GM23248 (cell line): Measurements from ENCODE around the gene RAB8A. TPM values are rescaled to one million over a fixed set of nuclear protein-coding genes. Genes with fewer than 3 reads are reported as not detected.
A peak's percentile ranks its signal among the peaks of the same experiment; 100 is the strongest.

ENCODE experiments used
- DNase-seq: peaks from one replicate; pipeline ENCODE4 v3.0.0-alpha.2; 2015
- H2AFZ ChIP-seq: fragments of 200-600 bp; sonication (generic); 2 replicates; pipeline ENCODE4 v1.6.1; 2016; ENCODE audit warnings: antibody characterized with exemption
- H3F3A ChIP-seq: fragments of 200-600 bp; sonication (generic); 2 replicates; pipeline ENCODE4 v1.6.1; 2016; ENCODE audit warnings: mild to moderate bottlenecking, antibody characterized with exemption, mixed run types; ENCODE audit not compliant: insufficient read depth
- H3K27ac ChIP-seq: fragments of 200-600 bp; sonication (generic); 2 replicates; pipeline ENCODE4 v1.5.1; 2016; ENCODE audit warnings: mild to moderate bottlenecking
- H3K27me3 ChIP-seq: fragments of 200-600 bp; sonication (generic); replicated peaks from 2 replicates; pipeline ENCODE4 v1.6.1; 2016; ENCODE audit warnings: mild to moderate bottlenecking; ENCODE audit not compliant: insufficient read depth
- H3K36me3 ChIP-seq: fragments of 200-600 bp; sonication (generic); 2 replicates; pipeline ENCODE4 v1.6.1; 2016; ENCODE audit warnings: low read depth, mild to moderate bottlenecking
- H3K4me1 ChIP-seq: fragments of 200-600 bp; sonication (generic); 2 replicates; pipeline ENCODE4 v1.6.1; 2016; ENCODE audit warnings: mild to moderate bottlenecking; ENCODE audit not compliant: insufficient read depth
- H3K4me2 ChIP-seq: fragments of 200-600 bp; sonication (generic); one replicate; pipeline ENCODE4 v1.6.1; 2016; ENCODE audit warnings: mild to moderate bottlenecking; ENCODE audit not compliant: unreplicated experiment
- H3K4me3 ChIP-seq: fragments of 200-600 bp; sonication (generic); 2 replicates; pipeline ENCODE4 v1.5.1; 2016; ENCODE audit warnings: mild to moderate bottlenecking
- H3K79me2 ChIP-seq: fragments of 200-600 bp; sonication (generic); 2 replicates; pipeline ENCODE4 v1.6.1; 2016; ENCODE audit warnings: mild to moderate bottlenecking; ENCODE audit not compliant: insufficient read depth
- H3K9ac ChIP-seq: fragments of 200-600 bp; sonication (generic); 2 replicates; pipeline ENCODE4 v1.6.1; 2016; ENCODE audit warnings: mild to moderate bottlenecking
- H3K9me2 ChIP-seq: fragments of 200-600 bp; sonication (generic); 2 replicates; pipeline ENCODE4 v1.6.1; 2016; ENCODE audit warnings: mixed run types, mild to moderate bottlenecking, moderate library complexity; ENCODE audit not compliant: insufficient read depth
- H3K9me3 ChIP-seq: fragments of 200-600 bp; sonication (generic); one replicate; pipeline ENCODE4 v1.6.1; 2017; ENCODE audit warnings: low read depth
- H4K20me1 ChIP-seq: fragments of 200-600 bp; sonication (generic); 2 replicates; pipeline ENCODE4 v1.6.0; 2016; ENCODE audit not compliant: insufficient read depth
- EZH2 ChIP-seq: fragments of 200-600 bp; sonication (generic); IDR thresholded peaks from 2 replicates; pipeline ENCODE4 v1.6.1; 2018; ENCODE audit warnings: antibody characterized with exemption, mild to moderate bottlenecking; ENCODE audit not compliant: insufficient read depth, poor library complexity, severe bottlenecking
- EZH2phosphoT487 ChIP-seq: fragments of 200-600 bp; sonication (generic); IDR thresholded peaks from 2 replicates; pipeline ENCODE4 v1.6.1; 2018; ENCODE audit warnings: antibody characterized with exemption, moderate library complexity, mild to moderate bottlenecking, low read depth; ENCODE audit not compliant: insufficient read depth
- WGBS, 2 experiments: methylation state at CpG; one replicate each; pipeline ENCODE4 v1.1.6; 2015 to 2017; ENCODE audit warnings: low lambda C conversion rate in 2 of 2, low coverage in 1 of 2; ENCODE audit errors: missing lambda C conversion rate in 2 of 2; 5-methylcytosine and 5-hydroxymethylcytosine counted together
- in situ Hi-C: fragments of 300-500 bp; cut with MboI; formaldehyde crosslinking; loops from 2 replicates; pipeline ENCODE4 v1.15.0; 2020
- polyA plus RNA-seq: library from polyadenylated mRNA; unstranded; fragments of >200 nt; fragmentation: Nextera tagmentation; extraction: Ambion mirVana; gene quantifications from 2 replicates; pipeline ENCODE4 v1.2.1, GENCODE V29; 2016
- total RNA-seq: library from RNA; depleted of rRNA; stranded (reverse); fragments of >200 nt; shearing (Covaris generic); gene quantifications from 2 replicates; pipeline ENCODE4 v1.2.3, GENCODE V29; 2014

Gene RAB8A
- total and polyA plus RNA-seq, 2 experiments from 2014 or later, result 42.6 to 112 TPM

DNA sequence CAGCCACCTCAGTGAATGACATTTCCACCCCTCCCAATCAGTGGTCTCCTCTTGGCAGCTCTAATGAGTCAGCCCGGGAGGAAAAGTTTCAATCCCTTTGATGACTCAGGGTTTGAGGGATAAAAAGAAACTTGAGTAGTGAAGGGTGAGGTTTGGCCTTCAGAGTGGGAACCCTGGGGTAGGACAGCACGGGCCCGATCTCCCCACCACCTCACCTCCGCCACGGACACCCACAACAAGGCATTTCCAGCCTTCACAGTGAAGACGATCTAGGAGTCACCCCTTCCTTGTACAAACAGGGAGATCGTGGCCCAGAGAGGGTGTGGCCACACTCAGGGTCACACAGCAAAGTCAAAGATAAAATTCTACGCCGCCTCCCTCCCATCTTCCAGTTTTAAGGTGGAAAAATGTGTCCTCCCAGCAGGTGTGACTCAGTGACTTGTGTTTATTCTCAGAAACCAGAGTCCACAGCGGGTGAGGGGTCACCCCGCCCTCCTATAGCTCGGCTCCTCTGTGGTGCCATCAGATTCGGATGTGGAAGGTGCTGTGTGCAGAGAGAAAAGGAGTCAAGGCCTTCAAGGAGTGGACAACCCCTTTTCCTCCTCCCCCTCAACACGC, 49.4 kb downstream of the RAB8A start:
- peaks cover 13% of the 10 kb centered on the region for H3F3A ChIP-seq
- no peak for TF ChIP-seq EZH2
- TF ChIP-seq EZH2phosphoT487, result no peak
- H3K4me3 ChIP-seq, result no peak overlapping the region
- in situ Hi-C loops, result no loop called here
- H3K27ac ChIP-seq, result no peak overlapping the region
- H3K79me2 ChIP-seq, result no peaks in the 10 kb centered on the region
- no peaks in the 10 kb centered on the region for H3K9me3 ChIP-seq
- H4K20me1 ChIP-seq, result no peaks in the 10 kb centered on the region
- H2AFZ ChIP-seq, result peak overlapping the region; percentile 41; the same call in 1 of the 2 replicates
- DNase-seq, result peak; percentile 83
- H3K36me3 ChIP-seq, result no peaks in the 10 kb centered on the region
- WGBS, 2 experiments, result 69 to 77% methylated on average over 14 of the region's 14 CpGs
- no peak overlapping the region for H3K9ac ChIP-seq
- H3K27me3 ChIP-seq, result no peaks in the 10 kb centered on the region
- H3K4me1 ChIP-seq, result peaks cover 10% of the 10 kb centered on the region
- peak overlapping the region; percentile 42 for H3K4me2 ChIP-seq
- no peaks in the 10 kb centered on the region for H3K9me2 ChIP-seq

DNA sequence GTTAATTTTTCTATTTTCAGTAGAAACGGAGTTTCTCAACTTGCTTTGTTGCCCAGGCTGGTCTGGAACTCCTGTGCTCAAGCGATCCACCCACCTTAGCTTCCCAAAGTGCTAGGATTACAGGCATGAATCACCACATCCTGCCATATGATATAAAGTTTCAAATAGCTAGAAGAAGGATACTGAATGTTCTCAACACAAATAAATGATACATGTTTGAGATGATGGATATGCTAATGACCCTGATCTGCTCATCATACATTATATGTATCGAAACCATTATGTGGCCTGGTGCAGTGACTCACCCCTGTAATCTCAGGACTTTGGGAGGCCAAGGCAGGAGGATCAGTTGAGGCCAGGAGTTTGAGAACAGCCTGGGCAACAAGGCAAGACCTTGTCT, 50.2 kb downstream of the RAB8A start:
- TF ChIP-seq EZH2, result no peak
- no peak for TF ChIP-seq EZH2phosphoT487
- no peak overlapping the region for H3K27ac ChIP-seq
- DNase-seq, result peak; percentile 61

DNA sequence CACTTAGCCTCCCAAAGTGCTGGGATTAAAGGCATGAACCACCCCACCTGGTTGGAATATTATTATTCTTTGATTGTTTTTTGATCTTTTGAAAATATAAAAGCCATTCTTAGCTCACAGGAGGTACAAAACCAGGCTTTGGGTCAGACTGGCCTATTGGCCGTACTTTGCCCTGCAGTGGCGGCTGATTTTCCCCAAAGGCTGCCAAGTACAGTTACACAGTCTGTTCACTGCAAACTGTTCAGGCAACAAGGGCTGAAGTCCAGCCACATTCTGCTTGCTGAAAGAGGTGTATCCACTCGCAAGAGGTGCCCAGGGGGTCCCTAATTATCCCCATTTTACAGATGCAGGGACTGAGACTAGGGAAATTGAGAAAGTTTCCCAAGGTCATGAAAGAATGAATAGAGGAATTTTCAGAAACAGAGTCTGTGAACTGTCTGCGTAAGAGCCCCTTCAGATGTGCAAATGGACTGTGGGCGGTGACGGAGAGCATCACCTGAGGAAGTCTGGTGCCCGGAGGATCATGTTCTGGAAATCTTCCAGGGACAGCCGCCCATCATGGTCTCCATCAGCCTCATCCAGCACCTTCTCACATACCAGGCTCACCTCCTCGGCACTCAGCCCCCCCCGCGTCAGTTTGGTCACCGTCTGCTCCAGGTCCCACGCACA, 52.7 kb downstream of the RAB8A start:
- no peaks in the 10 kb centered on the region for H4K20me1 ChIP-seq
- in situ Hi-C loops, result no loop called here
- TF ChIP-seq EZH2phosphoT487 (no peak), EZH2 (no peak)

More for the DNA sequence above, 50.2 kb downstream of the RAB8A start:
- WGBS, 2 experiments, result 48 to 52% methylated on average over 3 of the region's 3 CpGs
- peaks cover 10% of the 10 kb centered on the region for H3K4me1 ChIP-seq
- H2AFZ ChIP-seq, result no peak overlapping the region
- H3K9me3 ChIP-seq, result no peaks in the 10 kb centered on the region
- in situ Hi-C loops, result no loop called here
- no peaks in the 10 kb centered on the region for H4K20me1 ChIP-seq
- H3K36me3 ChIP-seq, result no peaks in the 10 kb centered on the region
- peaks cover 13% of the 10 kb centered on the region for H3F3A ChIP-seq
- H3K4me2 ChIP-seq, result no peak overlapping the region
- no peak overlapping the region for H3K9ac ChIP-seq
- H3K4me3 ChIP-seq, result no peak overlapping the region
- H3K79me2 ChIP-seq, result no peaks in the 10 kb centered on the region
- H3K9me2 ChIP-seq, result no peaks in the 10 kb centered on the region
- H3K27me3 ChIP-seq, result no peaks in the 10 kb centered on the region

DNA sequence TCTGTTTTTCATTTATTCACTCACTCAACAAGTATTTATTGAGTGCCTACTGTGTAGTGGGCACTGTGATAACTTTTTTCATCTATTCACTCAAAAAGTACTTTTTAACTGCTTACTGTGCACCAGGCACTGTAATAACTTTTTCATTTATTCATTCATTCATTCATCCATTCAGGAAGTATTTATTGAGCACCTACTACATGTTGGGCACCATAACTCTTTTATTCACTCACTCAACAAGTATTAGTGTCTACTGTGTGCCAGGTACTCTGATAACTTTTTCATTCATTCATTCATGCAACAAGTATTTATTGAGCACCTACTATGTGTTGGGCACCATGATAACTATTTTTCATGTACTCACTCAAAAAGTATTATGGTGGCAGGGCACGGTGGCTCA, 54.7 kb downstream of the RAB8A start:
- Histone ChIP-seq H3K4me1 (peaks cover 3% of the 10 kb centered on the region), H3K4me3 (no peak overlapping the region), H3K4me2 (no peak overlapping the region), H3K9ac (no peak overlapping the region), H3K27ac (no peak overlapping the region), H3K36me3 (no peaks in the 10 kb centered on the region), H3K27me3 (no peaks in the 10 kb centered on the region), H3K79me2 (no peaks in the 10 kb centered on the region), H3F3A (peaks cover 8% of the 10 kb centered on the region), H3K9me2 (no peaks in the 10 kb centered on the region), H4K20me1 (no peaks in the 10 kb centered on the region), H2AFZ (no peak overlapping the region), H3K9me3 (no peaks in the 10 kb centered on the region)
- 88 to 100% methylated on average over 1 of the region's 1 CpG for WGBS, 2 experiments
- no peak for DNase-seq
- in situ Hi-C loops, result no loop called here
- no peak for TF ChIP-seq EZH2
- no peak for TF ChIP-seq EZH2phosphoT487

More for the DNA sequence above, 52.7 kb downstream of the RAB8A start:
- Histone ChIP-seq H3K4me1 (peaks cover 10% of the 10 kb centered on the region), H3K79me2 (no peaks in the 10 kb centered on the region), H3F3A (peaks cover 13% of the 10 kb centered on the region), H2AFZ (no peak overlapping the region), H3K4me3 (no peak overlapping the region), H3K4me2 (no peak overlapping the region), H3K27me3 (no peaks in the 10 kb centered on the region), H3K9me3 (no peaks in the 10 kb centered on the region), H3K36me3 (no peaks in the 10 kb centered on the region), H3K9me2 (no peaks in the 10 kb centered on the region), H3K27ac (no peak overlapping the region), H3K9ac (no peak overlapping the region)
- DNase-seq, result no peak
- WGBS, 2 experiments, result 82 to 90% methylated on average over 13 of the region's 13 CpGs
